ENCODE results near the gene ZNF726. TPM values are rescaled to one million over a fixed set of nuclear protein-coding genes. Genes with fewer than 3 reads are reported as not detected.

ZNF726 gene
- total and polyA plus RNA-seq, 2 donors (not counting 1 experiment from before 2014, with no cell fraction given): 3.9 to 5.6 TPM

DNA sequence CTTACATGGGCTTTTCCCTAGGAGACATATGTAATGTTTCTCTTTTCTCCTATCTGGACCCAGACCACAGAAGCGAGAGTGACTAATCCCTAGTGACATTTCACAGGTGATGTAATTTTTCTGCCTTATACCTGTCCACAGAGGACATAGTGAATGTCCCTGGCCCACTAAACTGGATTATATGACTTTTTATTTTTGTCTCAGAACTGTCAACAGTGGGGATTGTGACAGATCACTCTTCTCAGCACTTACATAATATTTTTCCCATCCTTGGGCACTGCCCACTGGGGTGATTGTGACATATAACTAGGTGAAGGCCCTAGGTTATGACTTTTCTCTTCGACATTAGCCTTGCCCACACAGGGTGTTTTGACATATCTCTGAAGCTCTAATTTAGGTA, 7.9 kb upstream of the ZNF726 start:
- Histone ChIP-seq H3K27me3 (replicated peaks in 1 of 4; ENCODE audit: control extremely low read depth in 1 of 4, control insufficient read depth in 3 of 4, insufficient read depth in 4 of 4, low read length in 3 of 4) (no peaks in the 10 kb centered on the region), H4K20me1 (ENCODE audit: control insufficient read depth, insufficient read depth, low read length, poor library complexity, severe bottlenecking) (no peaks in the 10 kb centered on the region), H3K4me2 (replicated peaks; ENCODE audit: low read depth, low read length, poor library complexity, severe bottlenecking) (no peak overlapping the region), H2AFZ (ENCODE audit: insufficient read depth, low read depth, low read length, poor library complexity, severe bottlenecking) (no peak overlapping the region), H3K4me3 (ENCODE audit: control extremely low read depth in 1 of 5, extremely low read depth in 1 of 5, insufficient read depth in 1 of 5, low read depth in 2 of 5, low read length in 4 of 5) (no peak overlapping the region), H3K9me3 (ENCODE audit: control extremely low read depth in 1 of 3, control insufficient read depth in 2 of 3, insufficient read depth in 1 of 3, low read length in 2 of 3) (peaks cover 0 to 17% (median 9%) of the 10 kb centered on the region in 3 donors), H3K4me1 (ENCODE audit: control insufficient read depth in 2 of 2, insufficient read depth in 2 of 2, low read length in 2 of 2) (no peaks in the 10 kb centered on the region), H3K79me2 (ENCODE audit: control insufficient read depth, insufficient read depth, low read length) (no peaks in the 10 kb centered on the region), H3K36me3 (replicated peaks in 1 of 2; ENCODE audit: control extremely low read depth in 1 of 2, control insufficient read depth in 1 of 2, extremely low read depth in 1 of 2, insufficient read depth in 2 of 2, low read length in 1 of 2) (no peaks in the 10 kb centered on the region), H3K9ac (ENCODE audit: low read length) (no peak overlapping the region), H3K27ac (ENCODE audit: low read length in 2 of 2) (no peak overlapping the region)
- no peak for TF ChIP-seq EZH2 (IDR thresholded peaks at IDR 0.05; ENCODE audit: borderline replicate concordance, insufficient read depth, low read depth, low read length, poor library complexity, severe bottlenecking)
- TF ChIP-seq, protein P1, sequence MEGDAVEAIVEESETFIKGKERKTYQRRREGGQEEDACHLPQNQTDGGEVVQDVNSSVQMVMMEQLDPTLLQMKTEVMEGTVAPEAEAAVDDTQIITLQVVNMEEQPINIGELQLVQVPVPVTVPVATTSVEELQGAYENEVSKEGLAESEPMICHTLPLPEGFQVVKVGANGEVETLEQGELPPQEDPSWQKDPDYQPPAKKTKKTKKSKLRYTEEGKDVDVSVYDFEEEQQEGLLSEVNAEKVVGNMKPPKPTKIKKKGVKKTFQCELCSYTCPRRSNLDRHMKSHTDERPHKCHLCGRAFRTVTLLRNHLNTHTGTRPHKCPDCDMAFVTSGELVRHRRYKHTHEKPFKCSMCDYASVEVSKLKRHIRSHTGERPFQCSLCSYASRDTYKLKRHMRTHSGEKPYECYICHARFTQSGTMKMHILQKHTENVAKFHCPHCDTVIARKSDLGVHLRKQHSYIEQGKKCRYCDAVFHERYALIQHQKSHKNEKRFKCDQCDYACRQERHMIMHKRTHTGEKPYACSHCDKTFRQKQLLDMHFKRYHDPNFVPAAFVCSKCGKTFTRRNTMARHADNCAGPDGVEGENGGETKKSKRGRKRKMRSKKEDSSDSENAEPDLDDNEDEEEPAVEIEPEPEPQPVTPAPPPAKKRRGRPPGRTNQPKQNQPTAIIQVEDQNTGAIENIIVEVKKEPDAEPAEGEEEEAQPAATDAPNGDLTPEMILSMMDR (IDR thresholded peaks at IDR 0.05): no peak
- Mint-ChIP-seq H3K4me1 (no peaks in the 10 kb centered on the region), H3K4me3 (no peak overlapping the region), H3K27ac (no peak overlapping the region), H3K27me3 (no peaks in the 10 kb centered on the region), H3K9me3 (ENCODE audit: insufficient read depth) (peaks cover 22% of the 10 kb centered on the region)
- no peak for DNase-seq
- no CpG with 5 or more reads among the region's 2 CpGs for WGBS (ENCODE audit: insufficient coverage)
- POLR2A ChIA-PET: no interaction called here
- CTCF ChIA-PET: no interaction called here
- ATAC-seq (ENCODE audit: low read depth): no peak
- intact Hi-C loops (cut with micrococcal nuclease): no loop called here

DNA sequence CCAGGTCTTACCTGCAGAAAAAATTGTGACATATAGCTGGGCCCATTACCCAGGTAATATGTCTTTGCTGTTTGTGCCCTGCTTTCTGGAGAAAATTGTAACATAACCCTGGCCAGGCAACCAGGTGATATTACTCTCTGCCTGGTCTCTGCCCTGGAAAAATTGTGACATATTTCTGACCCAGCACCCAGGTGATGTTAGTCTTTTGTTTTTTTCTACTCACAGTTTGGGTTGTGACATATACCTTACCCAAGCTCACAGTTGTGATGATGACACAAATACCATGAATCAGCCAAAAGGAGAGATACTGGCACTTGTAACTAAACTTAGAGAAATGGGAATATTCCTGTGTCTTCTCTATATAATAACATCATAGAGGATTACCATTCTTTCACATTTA, 6.5 kb upstream of the ZNF726 start:
- Histone ChIP-seq H3K4me2 (replicated peaks; ENCODE audit: low read depth, low read length, poor library complexity, severe bottlenecking) (no peak overlapping the region), H3K9ac (ENCODE audit: low read length) (no peak overlapping the region), H3K27me3 (replicated peaks in 1 of 4; ENCODE audit: control extremely low read depth in 1 of 4, control insufficient read depth in 3 of 4, insufficient read depth in 4 of 4, low read length in 3 of 4) (no peaks in the 10 kb centered on the region), H3K27ac (ENCODE audit: low read length in 2 of 2) (no peak overlapping the region), H3K4me1 (ENCODE audit: control insufficient read depth in 2 of 2, insufficient read depth in 2 of 2, low read length in 2 of 2) (no peaks in the 10 kb centered on the region), H3K9me3 (ENCODE audit: control extremely low read depth in 1 of 3, control insufficient read depth in 2 of 3, insufficient read depth in 1 of 3, low read length in 2 of 3) (peaks cover 0 to 17% (median 9%) of the 10 kb centered on the region in 3 donors), H2AFZ (ENCODE audit: insufficient read depth, low read depth, low read length, poor library complexity, severe bottlenecking) (no peak overlapping the region), H3K79me2 (ENCODE audit: control insufficient read depth, insufficient read depth, low read length) (no peaks in the 10 kb centered on the region), H4K20me1 (ENCODE audit: control insufficient read depth, insufficient read depth, low read length, poor library complexity, severe bottlenecking) (no peaks in the 10 kb centered on the region), H3K4me3 (ENCODE audit: control extremely low read depth in 1 of 5, extremely low read depth in 1 of 5, insufficient read depth in 1 of 5, low read depth in 2 of 5, low read length in 4 of 5) (no peak overlapping the region), H3K36me3 (replicated peaks in 1 of 2; ENCODE audit: control extremely low read depth in 1 of 2, control insufficient read depth in 1 of 2, extremely low read depth in 1 of 2, insufficient read depth in 2 of 2, low read length in 1 of 2) (no peaks in the 10 kb centered on the region)
- no peaks in the 10 kb centered on the region for H3K27me3 Mint-ChIP-seq
- peaks cover 22% of the 10 kb centered on the region for H3K9me3 Mint-ChIP-seq (ENCODE audit: insufficient read depth)
- no peak for DNase-seq
- no peak overlapping the region for H3K4me3 Mint-ChIP-seq
- no peaks in the 10 kb centered on the region for H3K4me1 Mint-ChIP-seq
- POLR2A ChIA-PET: no interaction called here
- no peak for ATAC-seq (ENCODE audit: low read depth)
- TF ChIP-seq, protein P1 (IDR thresholded peaks at IDR 0.05): no peak
- TF ChIP-seq EZH2 (IDR thresholded peaks at IDR 0.05; ENCODE audit: borderline replicate concordance, insufficient read depth, low read depth, low read length, poor library complexity, severe bottlenecking): no peak
- intact Hi-C loops (cut with micrococcal nuclease): no loop called here
- H3K27ac Mint-ChIP-seq: no peak overlapping the region
- CTCF ChIA-PET: no interaction called here
